Right lobe of liver (tissue), 6 donors: Measurements from ENCODE around the gene CATSPER3. TPM values are rescaled to one million over a fixed set of nuclear protein-coding genes. Genes with fewer than 3 reads are reported as not detected.

Experiments used
- ATAC-seq, 4 donors: fragments of 200-7000 bp; cut with Tn5 transposase; one replicate each; pipeline ENCODE4 v1.9.1; 2020; ENCODE audit warnings: mild to moderate bottlenecking in 4 of 4, moderate library complexity in 4 of 4
- DNase-seq, 3 donors: peaks; one replicate each; pipeline ENCODE4 v3.0.0-alpha.2; 2020
- H3K27ac ChIP-seq, 3 donors: fragments of 200-600 bp; one replicate each; pipeline ENCODE4 v1.8.0; 2022
- H3K27me3 ChIP-seq, 2 donors: fragments of 200-600 bp; one replicate each; pipeline ENCODE4 v1.8.0; 2022
- H3K36me3 ChIP-seq, 4 donors: fragments of 200-600 bp; sonication (generic) in 1 of 4; one replicate each; pipeline versions ENCODE4 v1.5.1 to v1.8.0; 2017 to 2022; ENCODE audit warnings: control low read depth in 1 of 4
- H3K4me1 ChIP-seq, 4 donors: fragments of 200-600 bp; sonication (generic) in 1 of 4; one replicate each; pipeline versions ENCODE4 v1.5.1 to v1.8.0; 2017 to 2022; ENCODE audit warnings: control low read depth in 1 of 4
- H3K4me3 ChIP-seq, 3 donors: fragments of 200-600 bp; one replicate each; pipeline ENCODE4 v1.8.0; 2022
- H3K9me3 ChIP-seq, 4 donors: fragments of 200-600 bp; sonication (generic) in 1 of 4; one replicate each; pipeline versions ENCODE4 v1.5.1 to v1.8.0; 2017 to 2022; ENCODE audit warnings: control low read depth in 1 of 4
- POLR2A ChIP-seq: fragments of 450-650 bp; IDR thresholded peaks from one replicate; pipeline ENCODE4 v1.6.1; 2017; ENCODE audit warnings: antibody characterized with exemption, mild to moderate bottlenecking
- WGBS: methylation state at CpG from one replicate; pipeline ENCODE4 v1.1.6; 2018; ENCODE audit warnings: low coverage, low lambda C conversion rate; ENCODE audit not compliant: insufficient coverage; ENCODE audit errors: missing lambda C conversion rate; 5-methylcytosine and 5-hydroxymethylcytosine counted together
- intact Hi-C, 2 donors: fragments of 100-400 bp; cut with DNase I; formaldehyde crosslinking; loops; one replicate each; pipeline versions ENCODE4 v1.11.2 to v1.14.1; 2022
- total RNA-seq, 6 experiments: library from RNA; depleted of rRNA in 2 of 6; stranded (reverse); fragments of >200 nt in 2 of 6; fragmentation: NEBNext Ultra II Directional in 3 of 6; extraction: Animal tissue kit (Norgen Biotek cat#: 25700) in 3 of 6; gene quantifications; one replicate each; pipeline versions ENCODE4 v1.1.0 to v1.2.4, GENCODE V29; 2016 to 2023
- TF ChIP-seq, protein P1 (sequence below), 4 donors: fragments of 200-600 bp in 3 of 4; fragments of 450-650 bp in 1 of 4; IDR thresholded peaks; one replicate each; pipeline versions ENCODE4 v1.5.1 to v1.8.0; 2016 to 2022; ENCODE audit warnings: antibody characterized with exemption in 4 of 4, mild to moderate bottlenecking in 2 of 4
- donor health status: DM: no; HTN: yes; CAD: no.
- donor health status: DM: no; HTN: no; CAD: no.
- donor health status: DM: no; HTN: no; CAD: no.
- donor health status: DM: no; HTN: yes; CAD: no.
- donor health status: DM: no; HTN: yes; CAD: no.

CATSPER3 gene
- total RNA-seq, 6 experiments from 2014 or later = 0.29 to 1.1 (median 0.81) TPM; not detected in 2

- Histone ChIP-seq H3K4me3 (no peak overlapping the region), H3K4me1 (no peaks in the 10 kb centered on the region), H3K27me3 (no peaks in the 10 kb centered on the region), H3K9me3 (no peaks in the 10 kb centered on the region), H3K27ac (no peak overlapping the region), H3K36me3 (peaks cover 0 to 7% (median 4%) of the 10 kb centered on the region in 4 donors)
- TF ChIP-seq, protein P1, sequence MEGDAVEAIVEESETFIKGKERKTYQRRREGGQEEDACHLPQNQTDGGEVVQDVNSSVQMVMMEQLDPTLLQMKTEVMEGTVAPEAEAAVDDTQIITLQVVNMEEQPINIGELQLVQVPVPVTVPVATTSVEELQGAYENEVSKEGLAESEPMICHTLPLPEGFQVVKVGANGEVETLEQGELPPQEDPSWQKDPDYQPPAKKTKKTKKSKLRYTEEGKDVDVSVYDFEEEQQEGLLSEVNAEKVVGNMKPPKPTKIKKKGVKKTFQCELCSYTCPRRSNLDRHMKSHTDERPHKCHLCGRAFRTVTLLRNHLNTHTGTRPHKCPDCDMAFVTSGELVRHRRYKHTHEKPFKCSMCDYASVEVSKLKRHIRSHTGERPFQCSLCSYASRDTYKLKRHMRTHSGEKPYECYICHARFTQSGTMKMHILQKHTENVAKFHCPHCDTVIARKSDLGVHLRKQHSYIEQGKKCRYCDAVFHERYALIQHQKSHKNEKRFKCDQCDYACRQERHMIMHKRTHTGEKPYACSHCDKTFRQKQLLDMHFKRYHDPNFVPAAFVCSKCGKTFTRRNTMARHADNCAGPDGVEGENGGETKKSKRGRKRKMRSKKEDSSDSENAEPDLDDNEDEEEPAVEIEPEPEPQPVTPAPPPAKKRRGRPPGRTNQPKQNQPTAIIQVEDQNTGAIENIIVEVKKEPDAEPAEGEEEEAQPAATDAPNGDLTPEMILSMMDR (IDR thresholded peaks at IDR 0.05) = no peak
- TF ChIP-seq POLR2A = no peak
- ATAC-seq = no peak
- intact Hi-C loops = no loop called here
- DNase-seq = no peak
- WGBS = 73% methylated on average over 11 of the region's 12 CpGs
These were observed 3.1 kb upstream of the CATSPER3 start for GRCh38 chr5:134964359-134965270.

DNA sequence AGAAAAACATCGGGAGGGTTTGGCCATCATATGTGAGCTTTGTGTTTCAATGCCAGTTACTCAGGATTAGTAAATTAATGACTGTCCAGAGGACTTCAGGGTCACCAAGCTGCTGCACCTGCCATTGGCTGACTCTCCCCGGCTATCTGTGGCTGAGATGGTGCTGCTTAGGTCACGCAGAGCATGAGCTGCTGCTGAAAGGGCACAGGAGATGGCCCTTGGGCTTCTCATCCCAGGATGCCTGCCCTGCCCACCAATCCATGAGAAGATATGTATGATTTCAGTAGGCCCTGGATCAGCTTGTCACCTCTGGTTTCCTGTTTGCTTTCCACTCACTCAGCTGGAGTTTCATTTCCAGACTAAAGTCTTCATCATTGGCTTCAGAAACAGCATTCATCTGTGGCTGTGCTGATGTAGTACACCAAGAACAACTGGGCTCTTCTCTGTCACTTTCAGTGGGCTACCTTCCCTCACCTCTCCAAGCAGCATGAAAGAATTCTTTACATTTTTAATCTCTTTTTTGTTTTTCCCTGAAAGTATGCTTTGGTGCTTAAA lies 2.4 kb upstream of the CATSPER3 start:
- WGBS = 67% methylated on average over 1 of the region's 3 CpGs
- ATAC-seq = no peak
- Histone ChIP-seq H3K4me3 (no peak overlapping the region), H3K27ac (no peak overlapping the region), H3K9me3 (no peaks in the 10 kb centered on the region), H3K27me3 (no peaks in the 10 kb centered on the region), H3K36me3 (peaks cover 0 to 7% (median 4%) of the 10 kb centered on the region in 4 donors), H3K4me1 (no peaks in the 10 kb centered on the region)
- intact Hi-C loops = no loop called here
- TF ChIP-seq, protein P1 (IDR thresholded peaks at IDR 0.05) = no peak
- no peak for TF ChIP-seq POLR2A
- no peak for DNase-seq

DNA sequence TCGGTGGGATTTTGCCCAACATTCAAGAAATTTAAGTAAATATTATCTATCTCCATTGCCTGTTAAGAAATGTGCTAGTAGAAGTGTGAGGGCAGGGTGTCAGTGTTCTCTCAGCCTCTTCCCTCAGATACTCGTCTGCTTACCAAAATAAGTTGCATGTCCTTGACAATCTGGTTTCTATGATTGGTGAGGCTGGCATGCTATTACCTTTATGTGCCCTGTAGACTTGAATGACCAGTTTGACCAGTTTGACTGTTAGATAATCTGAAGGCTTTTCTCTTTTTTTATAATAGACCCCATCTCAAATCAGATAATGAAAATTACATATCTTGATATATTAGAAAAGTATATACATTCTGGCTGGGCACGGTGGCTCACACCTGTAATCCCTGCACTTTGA lies 348 bp downstream of the CATSPER3 start:
- DNase-seq (no peak), ATAC-seq (no peak)
- intact Hi-C loops = no loop called here
- Histone ChIP-seq H3K36me3 (no peaks in the 10 kb centered on the region), H3K27ac (no peak overlapping the region), H3K27me3 (no peaks in the 10 kb centered on the region), H3K4me1 (no peaks in the 10 kb centered on the region), H3K4me3 (no peak overlapping the region), H3K9me3 (no peaks in the 10 kb centered on the region)
- 78% methylated on average over 2 of the region's 3 CpGs for WGBS
- TF ChIP-seq, protein P1 (IDR thresholded peaks at IDR 0.05) = no peak
- TF ChIP-seq POLR2A = no peak

DNA sequence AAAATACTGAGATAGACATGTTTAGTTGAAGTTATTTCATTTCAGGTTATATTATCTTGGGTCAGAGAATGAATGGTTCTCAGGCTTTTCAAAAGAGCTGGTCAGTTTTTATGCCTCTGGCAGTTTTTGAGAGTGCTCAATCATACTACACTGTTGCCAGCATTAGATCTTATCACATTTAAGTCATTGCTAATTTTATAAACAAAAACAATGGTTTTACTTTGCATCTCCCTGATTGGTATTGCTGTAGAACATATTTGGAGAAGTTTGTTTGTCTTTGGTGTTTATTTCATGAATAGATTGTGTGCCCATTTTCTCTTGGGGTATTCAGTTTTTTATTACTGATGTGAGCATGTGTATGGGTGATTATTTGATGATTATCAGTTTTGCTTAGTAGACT lies 1.5 kb downstream of the CATSPER3 start:
- intact Hi-C loops = no loop called here
- no peak for ATAC-seq
- Histone ChIP-seq H3K4me3 (no peak overlapping the region), H3K4me1 (no peaks in the 10 kb centered on the region), H3K36me3 (no peaks in the 10 kb centered on the region), H3K27me3 (no peaks in the 10 kb centered on the region), H3K9me3 (no peaks in the 10 kb centered on the region), H3K27ac (no peak overlapping the region)
- no peak for DNase-seq
- TF ChIP-seq POLR2A = no peak
- TF ChIP-seq, protein P1 (IDR thresholded peaks at IDR 0.05) = no peak
